Non-pigmented ciliary epithelial cell (primary cell): ENCODE data around the gene SH2D3C.

Experiments
- DNase-seq: peaks from one replicate; pipeline ENCODE4 v3.0.0-alpha.2; 2010; ENCODE audit warnings: low read depth

The SH2D3C gene

DNA sequence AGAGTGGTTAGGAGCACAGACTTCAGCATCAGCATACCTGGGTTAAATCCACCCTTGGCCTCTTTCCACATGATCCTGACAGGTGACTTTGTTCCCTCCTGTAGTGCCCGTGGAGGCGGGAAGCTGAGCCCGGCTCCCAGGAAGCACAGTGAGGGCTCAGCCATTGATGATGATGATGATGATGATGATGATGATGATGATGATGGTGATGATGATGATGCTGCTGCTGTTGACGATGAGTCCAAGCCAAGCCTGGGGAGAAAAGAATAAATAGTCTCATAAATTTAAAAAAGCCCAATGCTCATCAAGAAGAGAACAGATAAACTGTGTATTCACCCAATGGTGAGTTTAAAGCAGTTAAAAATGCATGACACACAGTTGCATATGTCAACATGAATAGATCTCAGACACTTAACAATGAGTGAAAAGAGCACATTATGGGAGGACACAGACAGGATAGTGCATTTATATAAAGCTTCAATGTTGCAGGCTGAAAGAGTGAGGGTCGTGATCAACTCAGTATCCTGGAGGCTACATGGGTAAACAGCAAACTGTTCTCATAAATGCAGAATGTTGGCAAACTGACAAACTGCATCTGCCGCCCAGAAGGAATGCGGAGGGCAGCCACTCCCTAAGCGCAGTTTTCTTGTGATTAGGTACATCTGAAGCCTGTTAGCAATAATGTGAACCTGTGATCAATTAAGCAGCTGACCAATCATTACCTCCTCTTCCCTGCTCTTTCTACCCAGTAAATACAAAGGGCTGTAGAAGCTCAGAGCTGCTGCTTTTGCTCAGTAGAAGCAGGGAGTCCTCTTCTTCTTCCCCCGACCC lies 83.4 kb downstream of the SH2D3C start:
- no peak for DNase-seq

DNA sequence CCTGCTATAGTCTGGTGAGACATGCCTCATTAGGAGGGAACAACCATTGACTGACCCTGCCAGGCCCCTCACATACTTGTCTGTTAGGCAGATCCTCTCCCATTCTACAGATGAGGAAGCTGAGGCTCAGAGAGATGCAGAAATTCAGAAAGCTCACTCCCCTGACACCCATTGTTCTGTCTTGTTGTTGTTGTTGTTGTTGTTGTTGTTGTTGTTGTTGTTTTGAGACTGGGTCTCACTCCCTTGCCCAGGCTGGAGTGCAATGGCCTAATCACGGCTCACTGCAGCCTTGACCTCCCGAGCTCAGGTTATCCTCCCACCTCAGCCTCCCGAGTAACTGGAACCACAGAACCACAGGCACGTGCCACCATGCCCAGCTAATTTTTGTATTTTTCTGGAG lies 84.8 kb downstream of the SH2D3C start:
- DNase-seq, result no peak

DNA sequence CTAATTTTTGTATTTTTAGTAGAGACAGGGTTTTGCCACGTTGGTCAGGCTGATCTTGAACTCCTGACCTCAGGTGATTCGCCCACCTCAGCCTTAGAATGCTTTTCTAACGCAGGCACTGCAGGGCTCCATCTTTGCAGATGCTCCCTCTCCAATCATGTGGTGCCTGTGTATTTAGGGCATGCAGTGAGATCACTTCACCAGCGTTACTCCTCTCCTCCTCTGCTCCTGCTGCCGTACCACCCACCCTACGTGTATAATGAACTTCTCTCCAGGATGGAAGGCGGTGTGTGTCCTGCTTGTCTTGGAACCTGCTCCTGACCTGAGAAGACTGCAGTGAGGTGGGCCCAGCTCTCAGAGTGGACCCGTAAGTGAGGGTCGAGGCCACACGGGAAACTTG lies 85.3 kb downstream of the SH2D3C start:
- DNase-seq, result no peak

- DNase-seq, result no peak
These were observed 86.4 kb downstream of the SH2D3C start for GRCh38 chr9:127692071-127692470.

DNA sequence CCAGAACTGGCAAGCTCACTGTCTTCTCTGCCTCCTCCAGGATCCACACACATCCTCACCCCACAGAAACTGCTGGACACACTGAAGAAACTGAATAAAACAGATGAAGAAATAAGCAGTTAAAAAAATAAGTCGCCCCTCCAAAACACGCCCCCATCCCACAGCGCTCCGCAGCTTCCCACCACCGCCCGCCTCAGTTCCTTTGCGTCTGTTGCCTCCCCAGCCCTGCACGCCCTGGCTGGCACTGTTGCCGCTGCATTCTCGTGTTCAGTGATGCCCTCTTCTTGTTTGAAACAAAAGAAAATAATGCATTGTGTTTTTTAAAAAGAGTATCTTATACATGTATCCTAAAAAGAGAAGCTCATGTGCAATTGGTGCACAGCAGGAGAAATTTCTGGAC lies 87.7 kb downstream of the SH2D3C start:
- DNase-seq, result no peak

GRCh38 chr9:127689329-127690000 lies 89.0 kb downstream of the SH2D3C start:
- DNase-seq, result no peak
